ENCODE data around the gene ZC3H15.

GRCh38 chr2:186466743-186467142 is 19.3 kb upstream of the ZC3H15 start:
- no peak for TF ChIP-seq CTCF (IDR thresholded peaks at IDR 0.05)
- no peak for TF ChIP-seq ZFX (IDR thresholded peaks at IDR 0.05; ENCODE audit: borderline replicate concordance)

All from 22Rv1 (cell line).